ENCODE measurements around the gene FNIP2.

- no peak for TF ChIP-seq CTCF (conservative IDR thresholded peaks at IDR 0.05 in 1 of 2, IDR thresholded peaks at IDR 0.05 in 1 of 2; ENCODE audit: extremely low read depth in 1 of 2, insufficient read depth in 1 of 2, low read depth in 1 of 2, low read length in 2 of 2)
- TF ChIP-seq EZH2 (IDR thresholded peaks at IDR 0.05; ENCODE audit: borderline replicate concordance, low read length) = no peak
Observed at GRCh38 chr4:158875026-158875425, 106.2 kb downstream of the FNIP2 start.

Data from mammary epithelial cell (primary cell).